NCI-H226 (cell line): ENCODE data around the gene ZNF792.
"Not testable (repeated sequence)": the region's sequence is repeated elsewhere in the genome, so short reads cannot be mapped to it uniquely, and the experiment has no call there.

Source experiments
- DNase-seq: peaks from one replicate; pipeline ENCODE4 v3.0.0-alpha.2; 2015

The ZNF792 gene

GRCh38 chr19:34920090-34920786, 43.8 kb downstream of the ZNF792 start:
- DNase-seq, result not testable (repeated sequence)

GRCh38 chr19:34918190-34918589, 45.8 kb downstream of the ZNF792 start:
- DNase-seq, result no peak

GRCh38 chr19:34917144-34917543, 46.9 kb downstream of the ZNF792 start:
- DNase-seq, result not testable (repeated sequence)

GRCh38 chr19:34910770-34911169, 53.3 kb downstream of the ZNF792 start:
- no peak for DNase-seq
